OCI-LY7 (cell line): ENCODE measurements around the gene NLRC3.

Source experiments
- CTCF ChIP-seq: fragments of 200-600 bp; sonication (generic); conservative IDR thresholded peaks from 2 replicates; pipeline ENCODE4 v1.5.1; 2014; ENCODE audit warnings: mild to moderate bottlenecking, antibody characterized with exemption, low read length, moderate library complexity, mixed read lengths
- EZH2phosphoT487 ChIP-seq: fragments of 200-600 bp; sonication (generic); IDR thresholded peaks from 2 replicates; pipeline ENCODE4 v1.6.1; 2018; ENCODE audit warnings: low read depth, borderline replicate concordance, mild to moderate bottlenecking, mixed run types, antibody characterized with exemption, low read length, moderate library complexity, mixed read lengths

GRCh38 chr16:3530371-3530914 is 46.8 kb downstream of the NLRC3 start:
- TF ChIP-seq CTCF, result no peak
- no peak for TF ChIP-seq EZH2phosphoT487
